Activated T-cell treated with anti-CD3 and anti-CD28 coated beads, Interleukin-2, amount 50 U/mL, for 24 hours (primary cell): ENCODE results near the gene ZNF43.
"Not testable (repeated sequence)": the region's sequence is repeated elsewhere in the genome, so short reads cannot be mapped to it uniquely, and the experiment has no call there.

ENCODE experiments used
- DNase-seq: peaks from one replicate; pipeline ENCODE4 v3.0.0-alpha.2; 2020
- H3K27ac Mint-ChIP-seq: 2 replicates; pipeline ENCODE4 v1.8.0; 2020; ENCODE audit warnings: mild to moderate bottlenecking, mixed read lengths
- H3K27me3 Mint-ChIP-seq: 2 replicates; pipeline ENCODE4 v1.8.0; 2020; ENCODE audit warnings: mixed read lengths
- H3K36me3 Mint-ChIP-seq: 2 replicates; pipeline ENCODE4 v1.8.0; 2020; ENCODE audit warnings: low read depth, mixed read lengths
- H3K4me1 Mint-ChIP-seq: 2 replicates; pipeline ENCODE4 v1.8.0; 2020; ENCODE audit warnings: low read depth, mixed read lengths
- H3K4me3 Mint-ChIP-seq: 2 replicates; pipeline ENCODE4 v1.8.0; 2020; ENCODE audit warnings: mild to moderate bottlenecking, moderate library complexity, mixed read lengths
- H3K9me3 Mint-ChIP-seq: 2 replicates; pipeline ENCODE4 v1.8.0; 2020; ENCODE audit warnings: mixed read lengths

Gene ZNF43

DNA sequence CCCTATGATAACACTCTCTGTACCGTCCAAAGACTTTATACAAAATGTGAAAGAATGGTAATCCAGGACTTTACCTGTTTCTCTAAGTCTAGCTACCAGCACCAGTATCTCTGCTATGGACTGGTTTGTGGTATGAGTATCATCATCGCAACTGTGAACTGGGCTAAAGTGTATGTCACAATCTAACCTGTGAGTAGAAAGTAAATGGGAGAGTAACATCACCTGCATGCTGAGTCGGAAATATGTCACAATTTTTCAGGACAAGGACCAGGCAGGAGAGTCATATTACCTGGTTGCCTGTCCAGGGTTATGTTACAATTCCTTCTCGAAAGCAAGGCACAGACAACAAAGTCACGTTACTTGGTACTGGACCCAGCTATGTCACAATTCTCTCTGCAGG lies 5.1 kb upstream of the ZNF43 start:
- Mint-ChIP-seq H3K27me3 (no peaks in the 10 kb centered on the region), H3K36me3 (peaks cover 84% of the 10 kb centered on the region)
- DNase-seq: no peak

DNA sequence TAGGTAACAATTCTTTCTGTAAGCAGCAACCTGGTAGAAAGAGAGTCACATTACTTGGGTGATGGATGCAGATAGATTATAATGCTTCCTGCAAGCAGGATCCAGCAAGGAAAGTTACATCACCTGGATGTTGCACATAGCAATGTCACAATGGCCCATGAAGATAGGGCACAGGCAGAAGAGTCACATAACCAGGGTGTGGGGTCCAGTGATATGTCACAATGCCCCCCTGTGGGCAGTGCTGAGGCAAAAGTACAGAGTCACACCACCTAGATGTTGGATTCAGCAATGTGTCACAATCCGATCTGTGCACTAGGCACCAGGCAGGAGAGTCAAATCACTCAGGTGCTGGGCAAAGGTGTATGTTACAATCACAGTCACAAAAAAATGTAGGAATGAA lies 4.0 kb upstream of the ZNF43 start:
- no peak overlapping the region for H3K4me3 Mint-ChIP-seq
- no peaks in the 10 kb centered on the region for H3K9me3 Mint-ChIP-seq
- H3K36me3 Mint-ChIP-seq: peaks cover 81% of the 10 kb centered on the region
- H3K27me3 Mint-ChIP-seq: no peaks in the 10 kb centered on the region
- no peak for DNase-seq
- peaks cover 20% of the 10 kb centered on the region for H3K4me1 Mint-ChIP-seq
- no peak overlapping the region for H3K27ac Mint-ChIP-seq

More for the DNA sequence above, 5.1 kb upstream of the ZNF43 start:
- Mint-ChIP-seq H3K4me1 (peaks cover 17% of the 10 kb centered on the region), H3K9me3 (no peaks in the 10 kb centered on the region), H3K4me3 (no peak overlapping the region), H3K27ac (no peak overlapping the region)

DNA sequence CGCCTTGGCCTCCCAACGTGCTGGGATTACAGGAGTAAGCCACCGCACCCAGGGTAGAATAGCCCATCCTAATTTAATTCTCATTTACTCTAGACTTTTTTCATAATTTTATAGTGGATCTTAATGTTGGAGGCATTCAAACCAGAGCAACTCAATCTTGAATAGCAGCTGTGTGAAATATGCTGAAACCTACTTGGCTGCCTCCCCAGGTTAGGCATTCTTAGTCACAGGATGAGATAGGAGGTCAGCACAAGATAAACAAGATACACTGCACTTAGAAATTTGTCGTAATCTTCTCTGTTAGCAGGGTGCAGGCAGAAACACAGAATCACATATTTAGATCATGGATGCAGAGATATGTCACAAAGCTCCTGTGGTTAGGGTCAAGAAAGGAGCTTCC lies 2.7 kb upstream of the ZNF43 start:
- Mint-ChIP-seq H3K9me3 (no peaks in the 10 kb centered on the region), H3K4me1 (peaks cover 27% of the 10 kb centered on the region), H3K27ac (no peak overlapping the region), H3K36me3 (peaks cover 79% of the 10 kb centered on the region), H3K27me3 (no peaks in the 10 kb centered on the region), H3K4me3 (no peak overlapping the region)
- no peak for DNase-seq

- DNase-seq: no peak
- Mint-ChIP-seq H3K36me3 (peaks cover 76% of the 10 kb centered on the region), H3K4me3 (peak overlapping the region; percentile 99), H3K9me3 (peaks cover 11% of the 10 kb centered on the region), H3K27me3 (no peaks in the 10 kb centered on the region), H3K27ac (peak overlapping the region; percentile 98), H3K4me1 (peaks cover 42% of the 10 kb centered on the region)
These were observed 563 bp downstream of the ZNF43 start for GRCh38 chr19:21835429-21835809.

DNA sequence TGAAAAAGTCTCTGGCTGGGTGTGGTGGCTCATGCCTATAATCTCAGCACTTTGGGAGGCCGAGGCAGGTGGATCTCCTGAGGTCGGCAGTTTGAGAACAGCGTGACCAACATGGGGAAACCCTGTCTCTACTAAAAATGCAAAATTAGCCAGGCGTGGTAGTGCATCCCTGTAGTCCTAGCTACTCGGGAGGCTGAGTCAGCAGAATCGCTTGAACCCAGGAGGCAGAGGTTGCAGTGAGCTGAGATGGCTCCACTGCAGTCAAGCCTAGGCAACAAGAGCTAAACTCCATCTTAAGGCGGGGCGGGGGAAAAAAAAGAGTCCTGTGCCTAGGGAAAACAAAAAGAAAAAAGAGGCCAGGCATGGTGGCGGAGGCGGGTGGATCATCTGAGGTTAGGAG lies 2.2 kb downstream of the ZNF43 start:
- Mint-ChIP-seq H3K27me3 (no peaks in the 10 kb centered on the region), H3K4me3 (peak overlapping the region; percentile 71), H3K36me3 (peaks cover 72% of the 10 kb centered on the region), H3K9me3 (peaks cover 15% of the 10 kb centered on the region), H3K27ac (no peak overlapping the region), H3K4me1 (peaks cover 48% of the 10 kb centered on the region)
- no peak for DNase-seq

GRCh38 chr19:21824679-21825078 lies 11.3 kb downstream of the ZNF43 start:
- Mint-ChIP-seq H3K27ac (no peak overlapping the region), H3K36me3 (peaks cover 82% of the 10 kb centered on the region), H3K4me3 (no peak overlapping the region), H3K27me3 (no peaks in the 10 kb centered on the region), H3K4me1 (peaks cover 18% of the 10 kb centered on the region), H3K9me3 (peaks cover 29% of the 10 kb centered on the region)
- DNase-seq: no peak

GRCh38 chr19:21823224-21823623 lies 12.8 kb downstream of the ZNF43 start:
- H3K9me3 Mint-ChIP-seq: peaks cover 38% of the 10 kb centered on the region
- peaks cover 91% of the 10 kb centered on the region for H3K36me3 Mint-ChIP-seq
- DNase-seq: no peak
- no peak overlapping the region for H3K27ac Mint-ChIP-seq
- no peak overlapping the region for H3K4me3 Mint-ChIP-seq
- H3K27me3 Mint-ChIP-seq: no peaks in the 10 kb centered on the region
- H3K4me1 Mint-ChIP-seq: peaks cover 16% of the 10 kb centered on the region

GRCh38 chr19:21812448-21812847 lies 23.5 kb downstream of the ZNF43 start:
- H3K4me3 Mint-ChIP-seq: no peak overlapping the region
- no peak overlapping the region for H3K27ac Mint-ChIP-seq
- DNase-seq: no peak
- peaks cover 97% of the 10 kb centered on the region for H3K36me3 Mint-ChIP-seq
- no peaks in the 10 kb centered on the region for H3K4me1 Mint-ChIP-seq
- H3K27me3 Mint-ChIP-seq: no peaks in the 10 kb centered on the region
- peaks cover 46% of the 10 kb centered on the region for H3K9me3 Mint-ChIP-seq

DNA sequence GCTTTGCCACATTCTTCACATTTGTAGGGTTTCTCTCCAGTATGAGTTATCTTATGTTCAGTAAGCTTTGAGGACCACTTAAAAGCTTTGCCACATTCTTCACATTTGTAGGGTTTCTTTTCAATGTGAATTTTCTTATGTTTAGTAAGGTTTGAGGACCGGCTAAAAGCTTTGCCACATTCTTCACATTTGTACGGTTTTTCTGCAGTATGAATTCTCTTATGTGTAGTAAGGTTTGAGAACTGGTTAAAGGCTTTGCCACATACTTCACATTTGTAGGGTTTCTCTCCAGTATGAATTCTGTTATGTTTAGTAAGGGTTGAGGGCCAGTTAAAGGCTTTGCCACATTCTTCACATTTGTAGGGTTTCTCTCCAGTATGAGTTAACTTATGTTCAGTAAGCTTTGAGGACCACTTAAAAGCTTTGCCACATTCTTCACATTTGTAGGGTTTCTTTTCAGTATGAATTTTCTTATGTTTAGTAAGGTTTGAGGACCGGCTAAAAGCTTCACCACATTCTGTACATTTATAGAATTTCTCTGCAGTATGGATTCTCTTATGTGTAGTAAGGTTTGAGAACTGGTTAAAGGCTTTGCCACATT lies 27.5 kb downstream of the ZNF43 start:
- H3K4me3 Mint-ChIP-seq, H3K27me3 Mint-ChIP-seq, H3K4me1 Mint-ChIP-seq, DNase-seq, H3K27ac Mint-ChIP-seq: not testable (repeated sequence)
- H3K9me3 Mint-ChIP-seq: peaks cover 43% of the 10 kb centered on the region
- H3K36me3 Mint-ChIP-seq: peaks cover 82% of the 10 kb centered on the region

- Mint-ChIP-seq H3K4me3 (no peak overlapping the region), H3K36me3 (no peaks in the 10 kb centered on the region), H3K4me1 (no peaks in the 10 kb centered on the region), H3K27me3 (no peaks in the 10 kb centered on the region), H3K9me3 (peaks cover 14% of the 10 kb centered on the region), H3K27ac (no peak overlapping the region)
- no peak for DNase-seq
These were observed 46.4 kb downstream of the ZNF43 start for GRCh38 chr19:21789466-21790085.

DNA sequence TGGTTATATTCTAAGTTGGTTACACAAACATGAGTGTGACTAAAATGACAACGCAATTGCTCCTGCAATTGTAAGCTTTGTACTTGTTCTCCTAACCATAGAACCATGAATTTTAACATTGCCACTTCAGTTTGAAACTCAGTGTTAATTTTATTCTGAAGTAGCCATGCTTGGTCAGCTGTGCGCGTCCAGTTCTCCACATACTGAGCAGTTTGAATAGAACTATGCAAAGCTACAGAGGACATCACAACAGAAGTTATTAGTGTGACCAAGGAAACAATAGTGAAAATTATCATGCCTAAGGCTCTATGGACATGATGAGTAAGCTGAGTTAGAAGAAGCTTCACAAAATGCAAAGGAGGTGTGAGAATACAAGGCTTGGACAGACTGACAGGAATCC lies 49.0 kb downstream of the ZNF43 start:
- H3K36me3 Mint-ChIP-seq: no peaks in the 10 kb centered on the region
- H3K27me3 Mint-ChIP-seq: no peaks in the 10 kb centered on the region
- DNase-seq: no peak
- H3K4me3 Mint-ChIP-seq: no peak overlapping the region
- H3K9me3 Mint-ChIP-seq: peaks cover 18% of the 10 kb centered on the region
- H3K4me1 Mint-ChIP-seq: no peaks in the 10 kb centered on the region
- no peak overlapping the region for H3K27ac Mint-ChIP-seq

GRCh38 chr19:21775792-21776191 lies 60.2 kb downstream of the ZNF43 start:
- H3K36me3 Mint-ChIP-seq, H3K27me3 Mint-ChIP-seq, H3K4me3 Mint-ChIP-seq, H3K4me1 Mint-ChIP-seq, H3K9me3 Mint-ChIP-seq, H3K27ac Mint-ChIP-seq, DNase-seq: not testable (repeated sequence)

DNA sequence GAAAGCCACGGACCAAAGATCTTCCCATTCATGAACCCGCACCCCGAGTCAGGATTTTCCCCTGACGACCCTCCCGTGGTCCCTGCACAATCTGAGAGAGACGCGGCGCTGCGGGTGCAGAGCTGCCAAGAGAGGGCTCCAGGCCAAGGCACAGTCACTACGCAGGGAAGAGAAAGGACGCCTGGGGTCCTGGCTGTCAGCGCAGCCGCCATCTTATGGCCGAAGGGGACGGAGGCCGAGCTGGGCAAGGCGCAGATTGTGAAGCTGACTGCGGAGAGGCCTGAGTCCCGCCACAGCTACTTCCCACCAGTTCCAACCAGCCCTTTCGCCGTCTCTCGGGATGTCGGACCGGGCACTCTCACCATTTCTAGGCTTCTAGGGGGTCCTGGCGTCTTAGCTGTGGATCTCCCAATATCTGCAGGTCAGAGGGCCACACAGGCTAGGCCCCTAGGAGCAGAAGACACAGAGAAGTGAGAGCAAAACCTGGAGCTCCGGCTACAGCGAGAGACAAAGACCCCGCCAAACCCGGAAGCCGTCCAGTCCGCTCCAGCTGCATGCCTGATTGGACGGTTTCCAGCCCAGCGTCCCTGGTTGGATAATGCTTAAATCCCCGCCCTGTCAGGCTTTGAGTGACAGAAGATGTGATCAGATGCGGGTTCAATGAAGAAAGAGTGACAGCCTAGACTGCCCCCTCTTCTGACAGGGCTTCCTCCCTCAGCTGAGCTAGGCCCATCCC lies 68.7 kb downstream of the ZNF43 start, which contains the start of gene ZNF100:
TSS of gene ZNF100 (minus strand) at position 515 of the 736 bp plus-strand sequence. CDS start at position 365, 150 bp downstream.
- Mint-ChIP-seq H3K27ac (peak within 1 kb of the TSS; percentile 93), H3K9me3 (no peaks in the 10 kb centered on the region), H3K36me3 (peaks cover 51% of the 10 kb centered on the region), H3K4me3 (peak within 1 kb of the TSS; percentile 95), H3K4me1 (peaks cover 35% of the 10 kb centered on the region), H3K27me3 (no peaks in the 10 kb centered on the region)
- DNase-seq: peak; percentile 86

DNA sequence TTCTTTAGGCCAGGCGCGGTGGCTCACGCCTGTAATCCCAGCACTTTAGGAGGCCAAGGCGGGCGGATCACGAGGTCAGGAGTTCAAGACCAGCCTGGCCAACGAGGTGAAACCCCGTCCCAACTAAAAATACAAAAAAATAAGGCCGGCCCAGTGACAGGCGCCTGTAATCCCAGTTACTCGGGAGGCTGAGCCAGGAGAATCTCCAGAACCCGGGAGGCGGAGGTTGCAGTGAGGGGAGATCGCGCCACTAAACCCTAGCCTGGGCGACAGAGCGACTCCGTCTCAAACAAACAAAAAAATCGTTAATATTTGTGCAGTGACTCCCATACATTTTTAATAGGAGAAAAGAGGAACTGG lies 69.3 kb downstream of the ZNF43 start:
- H3K27ac Mint-ChIP-seq: peak overlapping the region; percentile 93
- H3K9me3 Mint-ChIP-seq, H3K27me3 Mint-ChIP-seq: not testable (repeated sequence)
- peaks cover 41% of the 10 kb centered on the region for H3K4me1 Mint-ChIP-seq
- peaks cover 57% of the 10 kb centered on the region for H3K36me3 Mint-ChIP-seq
- DNase-seq: peak; percentile 36
- H3K4me3 Mint-ChIP-seq: peak overlapping the region; percentile 95

- H3K36me3 Mint-ChIP-seq: peaks cover 71% of the 10 kb centered on the region
- peaks cover 46% of the 10 kb centered on the region for H3K4me1 Mint-ChIP-seq
- H3K4me3 Mint-ChIP-seq: peak overlapping the region; percentile 25
- no peak overlapping the region for H3K27ac Mint-ChIP-seq
- peaks cover 3% of the 10 kb centered on the region for H3K9me3 Mint-ChIP-seq
- DNase-seq: no peak
- no peaks in the 10 kb centered on the region for H3K27me3 Mint-ChIP-seq
These were observed 70.8 kb downstream of the ZNF43 start for GRCh38 chr19:21765151-21765550.
